HG03460 (cell line): Measurements from ENCODE around the gene SLC2A1.

Experiments
- ATAC-seq: cut with Tn5 transposase; IDR thresholded peaks from one replicate; pipeline ENCODE4 v1.9.1; 2021; ENCODE audit not compliant: unreplicated experiment

Gene SLC2A1

GRCh38 chr1:42981255-42981805 lies 22.7 kb upstream of the SLC2A1 start:
- no peak for ATAC-seq

- ATAC-seq, result no peak
Observed at GRCh38 chr1:42979896-42980800, 21.5 kb upstream of the SLC2A1 start.

- no peak for ATAC-seq
Observed at GRCh38 chr1:42979036-42979430, 20.4 kb upstream of the SLC2A1 start.

GRCh38 chr1:42978317-42979035 lies 19.8 kb upstream of the SLC2A1 start:
- no peak for ATAC-seq

- no peak for ATAC-seq
Observed at GRCh38 chr1:42977653-42978052, 19.0 kb upstream of the SLC2A1 start.

GRCh38 chr1:42975561-42976225 lies 17.0 kb upstream of the SLC2A1 start:
- ATAC-seq, result no peak

GRCh38 chr1:42974767-42975437 lies 16.2 kb upstream of the SLC2A1 start:
- no peak for ATAC-seq

GRCh38 chr1:42973799-42974198 lies 15.1 kb upstream of the SLC2A1 start:
- ATAC-seq, result no peak

- ATAC-seq, result no peak
Observed at GRCh38 chr1:42973286-42973685, 14.6 kb upstream of the SLC2A1 start.

GRCh38 chr1:42971841-42972291 lies 13.2 kb upstream of the SLC2A1 start:
- no peak for ATAC-seq

GRCh38 chr1:42970143-42970542 lies 11.5 kb upstream of the SLC2A1 start:
- ATAC-seq, result no peak

- no peak for ATAC-seq
Observed at GRCh38 chr1:42968654-42969053, 10.0 kb upstream of the SLC2A1 start.

GRCh38 chr1:42966688-42967612 lies 8.3 kb upstream of the SLC2A1 start:
- no peak for ATAC-seq

GRCh38 chr1:42965378-42965777 lies 6.7 kb upstream of the SLC2A1 start:
- no peak for ATAC-seq

GRCh38 chr1:42964044-42964812 lies 5.6 kb upstream of the SLC2A1 start:
- no peak for ATAC-seq

GRCh38 chr1:42963378-42964043 lies 4.8 kb upstream of the SLC2A1 start:
- no peak for ATAC-seq

GRCh38 chr1:42962641-42963377 lies 4.1 kb upstream of the SLC2A1 start:
- no peak for ATAC-seq
